GM18870 (cell line): ENCODE measurements around the gene FRMPD2.
"Not testable (repeated sequence)": the region's sequence is repeated elsewhere in the genome, so short reads cannot be mapped to it uniquely, and the experiment has no call there.

ENCODE experiments used
- ATAC-seq: cut with Tn5 transposase; IDR thresholded peaks from one replicate; pipeline ENCODE4 v1.9.1; 2021; ENCODE audit warnings: moderate library complexity; ENCODE audit not compliant: unreplicated experiment

Gene FRMPD2

GRCh38 chr10:48288661-48289060 lies 14.2 kb upstream of the FRMPD2 start:
- ATAC-seq, result no peak

GRCh38 chr10:48287417-48288391 lies 13.2 kb upstream of the FRMPD2 start:
- ATAC-seq, result peak; percentile 44

GRCh38 chr10:48286356-48286755 lies 11.9 kb upstream of the FRMPD2 start:
- no peak for ATAC-seq

- peak; percentile 34 for ATAC-seq
Measured at GRCh38 chr10:48285710-48286109, 11.2 kb upstream of the FRMPD2 start.

- no peak for ATAC-seq
Measured at GRCh38 chr10:48284811-48285210, 10.3 kb upstream of the FRMPD2 start.

GRCh38 chr10:48284002-48284546 lies 9.6 kb upstream of the FRMPD2 start:
- ATAC-seq, result no peak

- peak; percentile 77 for ATAC-seq
Measured at GRCh38 chr10:48282829-48283228, 8.3 kb upstream of the FRMPD2 start.

- not testable (repeated sequence) for ATAC-seq
Measured at GRCh38 chr10:48281697-48282096, 7.2 kb upstream of the FRMPD2 start.

- ATAC-seq, result peak; percentile 70
Measured at GRCh38 chr10:48279081-48279751, 4.7 kb upstream of the FRMPD2 start.

GRCh38 chr10:48277093-48277492 lies 2.6 kb upstream of the FRMPD2 start:
- ATAC-seq, result no peak

GRCh38 chr10:48273741-48274140 lies 755 bp downstream of the FRMPD2 start:
- no peak for ATAC-seq

GRCh38 chr10:48272682-48273081 lies 1.8 kb downstream of the FRMPD2 start:
- no peak for ATAC-seq

GRCh38 chr10:48271047-48271730 lies 3.3 kb downstream of the FRMPD2 start:
- no peak for ATAC-seq

- ATAC-seq, result no peak
Measured at GRCh38 chr10:48266528-48266927, 8.0 kb downstream of the FRMPD2 start.

- no peak for ATAC-seq
Measured at GRCh38 chr10:48258105-48258504, 16.4 kb downstream of the FRMPD2 start.

- ATAC-seq, result no peak
Measured at GRCh38 chr10:48257407-48257961, 17.0 kb downstream of the FRMPD2 start.

- no peak for ATAC-seq
Measured at GRCh38 chr10:48255722-48256121, 18.8 kb downstream of the FRMPD2 start.

- no peak for ATAC-seq
Measured at GRCh38 chr10:48254750-48255512, 19.6 kb downstream of the FRMPD2 start.

- ATAC-seq, result no peak
Measured at GRCh38 chr10:48253970-48254657, 20.4 kb downstream of the FRMPD2 start.

- ATAC-seq, result no peak
Measured at GRCh38 chr10:48252354-48252650, 22.2 kb downstream of the FRMPD2 start.
